HepG2 (cell line): ENCODE data around the gene SYNPO2L. TPM values are rescaled to one million over a fixed set of nuclear protein-coding genes. Genes with fewer than 3 reads are reported as not detected.

Experiments used
- ATAC-seq: fragments of 200-7000 bp; cut with Tn5 transposase; 3 replicates; pipeline ENCODE4 v1.9.1; 2020; ENCODE audit warnings: mild to moderate bottlenecking, moderate library complexity
- BruUV-seq: library from RNA; stranded (reverse); fragments of 400-500 nt; replicated peaks from 2 replicates; lab custom pipeline; 2021; lab: Mats Ljungman, UMichigan
- CTCF ChIA-PET: fragments of 300-600 bp; formaldehyde crosslinking; extraction: SDS; loops from one replicate; lab custom pipeline; 2021; ENCODE audit warnings: low total read pairs, inconsistent platforms, low intra/inter-chr PET ratio; lab: Yijun Ruan, JAX
- POLR2A ChIA-PET: fragments of 350-600 bp; sonication (Branson Sonifier 250); formaldehyde crosslinking; loops from one replicate; lab custom pipeline; 2020; ENCODE audit warnings: antibody characterized with exemption, inconsistent platforms; lab: Yijun Ruan, JAX
- DNase-seq: peaks from one replicate; pipeline ENCODE4 v3.0.0-alpha.2; 2015; ENCODE audit warnings: low spot score
- FAIRE-seq: peaks from 3 replicates; lab custom pipeline; 2011; peaks lifted over from hg19 to GRCh38; lab: Jason Lieb, UNC
- H2AFZ ChIP-seq: one replicate; pipeline ENCODE4 v1.6.1; 2011; ENCODE audit warnings: low read length, inconsistent platforms
- H3K27ac ChIP-seq: fragments of 300-600 bp; 3 replicates; pipeline ENCODE4 v1.8.0; 2011; ENCODE audit warnings: mixed run types, mild to moderate bottlenecking, mixed read lengths, low read length, inconsistent platforms; ENCODE audit not compliant: insufficient read depth; ENCODE audit errors: extremely low read length
- H3K27me3 ChIP-seq, 2 experiments: fragments of 200-600 bp in 1 of 2; 2 replicates in 1 of 2; 3 replicates in 1 of 2; pipeline versions ENCODE4 v1.6.0 to v1.8.0; 2011; ENCODE audit warnings: low read length in 2 of 2, mild to moderate bottlenecking in 2 of 2, moderate library complexity in 2 of 2, inconsistent platforms in 1 of 2; ENCODE audit not compliant: insufficient read depth in 2 of 2, control insufficient read depth in 1 of 2
- H3K36me3 ChIP-seq, 2 experiments: fragments of 200-600 bp in 1 of 2; replicated peaks in 1 of 2; 2 replicates in 1 of 2; 3 replicates in 1 of 2; pipeline versions ENCODE4 v1.5.1 to v1.8.0; 2011; ENCODE audit warnings: low read length in 2 of 2, inconsistent platforms in 1 of 2; ENCODE audit not compliant: insufficient read depth in 2 of 2, control insufficient read depth in 1 of 2
- H3K4me1 ChIP-seq: 2 replicates; pipeline ENCODE4 v1.5.1; 2012; ENCODE audit warnings: low read length, inconsistent platforms; ENCODE audit not compliant: insufficient read depth
- H3K4me2 ChIP-seq: 2 replicates; pipeline ENCODE4 v1.6.0; 2011; ENCODE audit warnings: low read depth, low read length, inconsistent platforms
- H3K4me3 ChIP-seq, 3 experiments: fragments of 200-600 bp in 1 of 3; sonication (generic), shearing (Covaris generic) in 1 of 3; replicated peaks in 1 of 3; 2 replicates each; pipeline ENCODE4 v1.5.1; 2011 to 2016; ENCODE audit warnings: low read length in 3 of 3, inconsistent platforms in 2 of 3, low read depth in 2 of 3, mild to moderate bottlenecking in 2 of 3, control low read depth in 1 of 3, mixed read lengths in 1 of 3; ENCODE audit not compliant: insufficient read depth in 1 of 3
- H3K79me2 ChIP-seq: one replicate; pipeline ENCODE4 v1.6.1; 2011; ENCODE audit warnings: low read length, inconsistent platforms; ENCODE audit not compliant: insufficient read depth
- H3K9ac ChIP-seq: 2 replicates; pipeline ENCODE4 v1.6.0; 2011; ENCODE audit warnings: mild to moderate bottlenecking, low read depth, low read length, inconsistent platforms; ENCODE audit not compliant: insufficient read depth
- H3K9me3 ChIP-seq: 2 replicates; pipeline ENCODE4 v1.5.1; 2012; ENCODE audit warnings: mild to moderate bottlenecking, low read length
- H4K20me1 ChIP-seq: 2 replicates; pipeline ENCODE4 v1.6.0; 2011; ENCODE audit warnings: inconsistent platforms, mild to moderate bottlenecking, low read length, moderate library complexity; ENCODE audit not compliant: insufficient read depth
- CENPX ChIP-seq: sonication (generic); formaldehyde crosslinking; IDR thresholded peaks from 2 replicates; pipeline ENCODE4 v1.9.0; 2021; ENCODE audit warnings: mild to moderate bottlenecking, missing genetic modification reagents, moderate library complexity
- FOXJ3 ChIP-seq: sonication (generic); formaldehyde crosslinking; IDR thresholded peaks from 2 replicates; pipeline ENCODE4 v1.4.0; 2020; ENCODE audit warnings: missing genetic modification reagents, mild to moderate bottlenecking, borderline replicate concordance
- HMG20B ChIP-seq: conservative IDR thresholded peaks from 2 replicates; pipeline ENCODE4 v1.6.1; 2016; ENCODE audit warnings: missing genetic modification reagents, missing compliant biosample characterization
- HMGA1 ChIP-seq: sonication (generic); formaldehyde crosslinking; conservative IDR thresholded peaks from 2 replicates; pipeline ENCODE4 v1.4.0; 2020; ENCODE audit warnings: missing genetic modification reagents
- JUND ChIP-seq: sonication (generic); formaldehyde crosslinking; IDR thresholded peaks from 2 replicates; pipeline ENCODE4 v1.8.0; 2022; ENCODE audit warnings: mild to moderate bottlenecking, missing genetic modification reagents
- MAX ChIP-seq: IDR thresholded peaks from 2 replicates; pipeline ENCODE4 v1.6.1; 2012; ENCODE audit warnings: inconsistent platforms
- NR1H2 ChIP-seq: sonication (generic); formaldehyde crosslinking; IDR thresholded peaks from 2 replicates; pipeline ENCODE4 v1.8.1; 2022; ENCODE audit warnings: low read depth, missing genetic modification reagents, borderline replicate concordance
- RNF219 ChIP-seq: sonication (generic); formaldehyde crosslinking; IDR thresholded peaks from 2 replicates; pipeline ENCODE4 v1.5.0; 2020; ENCODE audit warnings: mild to moderate bottlenecking, missing genetic modification reagents
- SMC3 ChIP-seq: IDR thresholded peaks from 2 replicates; pipeline ENCODE4 v1.6.1; 2011; ENCODE audit warnings: low read length, improper control_type of control experiment
- ZFP62 ChIP-seq: sonication (generic); formaldehyde crosslinking; IDR thresholded peaks from 2 replicates; pipeline ENCODE4 v1.4.0; 2020; ENCODE audit warnings: missing genetic modification reagents
- ZNF432 ChIP-seq: sonication (generic); formaldehyde crosslinking; IDR thresholded peaks from 2 replicates; pipeline ENCODE4 v1.5.0; 2020; ENCODE audit warnings: missing genetic modification reagents, mild to moderate bottlenecking, borderline replicate concordance
- ZNF503 ChIP-seq: sonication (generic); formaldehyde crosslinking; IDR thresholded peaks from 2 replicates; pipeline ENCODE4 v1.4.0; 2020; ENCODE audit warnings: missing genetic modification reagents
- ZSCAN20 ChIP-seq: sonication (generic); formaldehyde crosslinking; IDR thresholded peaks from 2 replicates; pipeline ENCODE4 v1.4.0; 2020; ENCODE audit warnings: missing genetic modification reagents, mild to moderate bottlenecking, borderline replicate concordance
- WGBS: methylation state at CpG from one replicate; pipeline ENCODE4 v1.1.6; 2017; ENCODE audit warnings: low lambda C conversion rate; 5-methylcytosine and 5-hydroxymethylcytosine counted together
- in situ Hi-C: cut with HindIII; loops from 2 replicates; pipeline ENCODE4 v1.10.0; 2017; ENCODE audit warnings: low pct_unique_long_range_greater_than_20kb; ENCODE audit not compliant: extremely low pct_ligation_motif_present
- intact Hi-C: fragments of 100-400 bp; cut with micrococcal nuclease; formaldehyde crosslinking; loops from one replicate; pipeline ENCODE4 v1.10.0; 2022; ENCODE audit not compliant: unreplicated experiment
- polyA plus RNA-seq, 8 experiments: library from polyadenylated mRNA; depleted of rRNA in 3 of 8; stranded (reverse) in 7 of 8; unstranded in 1 of 8; fragments of >200 nt; fragmentation: Illumina TruSeq in 4 of 8; extraction: Trizol in 4 of 8; gene quantifications; 2 replicates each; pipeline versions ENCODE4 v1.2.1 to v1.2.3, GENCODE V29; 2011 to 2016; ENCODE audit warnings: low read depth in 4 of 8, missing spikeins in 1 of 8, mixed read lengths in 1 of 8; ENCODE audit not compliant: insufficient read depth in 1 of 8
- total RNA-seq, 5 experiments: library from RNA; depleted of rRNA; stranded (reverse); fragments of >200 nt; fragmentation: Illumina TruSeq; extraction: Trizol; gene quantifications; 2 replicates each; pipeline ENCODE4 v1.2.3, GENCODE V29; 2016; ENCODE audit warnings: low read depth in 1 of 5

SYNPO2L gene
- total and polyA plus RNA-seq, 2 of the 13 experiments (the other 11 are each of a cell fraction or from before 2014, with no cell fraction given), result not detected

- no peak for TF ChIP-seq ZFP62 (CRISPR knock-in tag)
Measured at GRCh38 chr10:73634421-73634820, 21.4 kb downstream of the SYNPO2L start (continued).

GRCh38 chr10:73629165-73629564, 26.7 kb downstream of the SYNPO2L start:
- ChIA-PET CTCF (no interaction called here), POLR2A (interaction anchor here (1.2 to 1.6 kb wide), 2 partner anchors 9 to 41 kb away, joined by 3 to 4 read pairs; no protein-coding TSS in a partner anchor)
- in situ Hi-C loops, result loop anchor here (25.0 kb wide), 1 partner anchor 367 kb away; the partner anchor contains the start of gene MRPS16
- intact Hi-C loops, result loop anchor here (5.0 kb wide), 1 partner anchor 217 kb away; the partner anchor contains the start of gene ANXA7
- H4K20me1 ChIP-seq, result no peaks in the 10 kb centered on the region
- no peaks in the 10 kb centered on the region for H3K36me3 ChIP-seq
- WGBS, result 96% methylated on average over 5 of the region's 5 CpGs
- ATAC-seq (no peak), DNase-seq (no peak), FAIRE-seq (no peak)
- H3K4me1 ChIP-seq, result peaks cover 22% of the 10 kb centered on the region
- no peak overlapping the region for H3K9ac ChIP-seq
- BruUV-seq, result no TSS peak
- no peak overlapping the region for H3K27ac ChIP-seq
- no peaks in the 10 kb centered on the region for H3K9me3 ChIP-seq
- H3K79me2 ChIP-seq, result peaks cover 14% of the 10 kb centered on the region
- no peak overlapping the region for H2AFZ ChIP-seq
- H3K27me3 ChIP-seq, result peaks cover 0 to 6% of the 10 kb centered on the region in 2 experiments; a peak in 1 of 5 replicates
- H3K4me2 ChIP-seq, result no peak overlapping the region
- no peak overlapping the region for H3K4me3 ChIP-seq
- TF ChIP-seq NR1H2 (CRISPR knock-in tag) (no peak), HMG20B (no peak), MAX (no peak), ZNF432 (CRISPR knock-in tag) (no peak)

- Histone ChIP-seq H3K4me3 (no peak overlapping the region), H3K27ac (no peak overlapping the region), H3K4me2 (no peak overlapping the region), H3K27me3 (no peaks in the 10 kb centered on the region; a peak in 1 of 5 replicates), H4K20me1 (no peaks in the 10 kb centered on the region), H3K79me2 (peaks cover 18% of the 10 kb centered on the region), H2AFZ (no peak overlapping the region), H3K9ac (no peak overlapping the region), H3K36me3 (no peaks in the 10 kb centered on the region), H3K9me3 (no peaks in the 10 kb centered on the region), H3K4me1 (peaks cover 27% of the 10 kb centered on the region)
- ChIA-PET POLR2A (no interaction called here), CTCF (no interaction called here)
- DNase-seq (no peak), FAIRE-seq (no peak), ATAC-seq (no peak)
- BruUV-seq, result no TSS peak
- WGBS, result 88% methylated on average over 7 of the region's 7 CpGs
- intact Hi-C loops (loop anchor here (5.0 kb wide), 1 partner anchor 216 kb away; the partner anchor contains the start of gene ANXA7), in situ Hi-C loops (loop anchor here (25.0 kb wide), 1 partner anchor 366 kb away; the partner anchor contains the start of gene MRPS16)
- TF ChIP-seq SMC3, result no peak
- TF ChIP-seq ZNF503 (CRISPR knock-in tag), result no peak
- no peak for TF ChIP-seq FOXJ3 (CRISPR knock-in tag)
- no peak for TF ChIP-seq CENPX (CRISPR knock-in tag)
- TF ChIP-seq RNF219 (CRISPR knock-in tag), result no peak
- no peak for TF ChIP-seq ZSCAN20 (CRISPR knock-in tag)
- no peak for TF ChIP-seq HMGA1 (CRISPR knock-in tag)
- no peak for TF ChIP-seq JUND (CRISPR knock-in tag)
Measured at GRCh38 chr10:73628405-73628804, 27.4 kb downstream of the SYNPO2L start.
